Psoas muscle (tissue), 8 donors: ENCODE results near the gene ADCYAP1R1. TPM values are rescaled to one million over a fixed set of nuclear protein-coding genes. Genes with fewer than 3 reads are reported as not detected.
A peak's percentile ranks its signal among the peaks of the same experiment; 100 is the strongest.

Experiments used
- ATAC-seq, 4 donors: fragments of 200-7000 bp; cut with Tn5 transposase; one replicate each; pipeline ENCODE4 v1.9.1; 2020; ENCODE audit warnings: moderate library complexity in 3 of 4, mild to moderate bottlenecking in 2 of 4
- DNase-seq, 2 donors: peaks; one replicate each; pipeline ENCODE4 v3.0.0-alpha.2; 2020
- H3K27ac ChIP-seq: fragments of 200-600 bp; one replicate; pipeline ENCODE4 v1.8.0; 2022
- H3K27me3 ChIP-seq, 3 donors: fragments of 200-600 bp in 1 of 3; one replicate each; pipeline versions ENCODE4 v1.6.1 to v1.8.0; 2013 to 2022; ENCODE audit warnings: low read length in 2 of 3, mild to moderate bottlenecking in 2 of 3, moderate library complexity in 1 of 3; ENCODE audit not compliant: insufficient read depth in 3 of 3
- H3K36me3 ChIP-seq, 2 donors: fragments of 200-600 bp in 1 of 2; one replicate each; pipeline versions ENCODE4 v1.6.1 to v1.8.0; 2013 to 2022; ENCODE audit warnings: low read depth in 1 of 2, mild to moderate bottlenecking in 1 of 2, moderate library complexity in 1 of 2; ENCODE audit not compliant: insufficient read depth in 1 of 2
- H3K4me1 ChIP-seq: fragments of 200-600 bp; one replicate; pipeline ENCODE4 v1.8.0; 2022
- H3K4me3 ChIP-seq: fragments of 200-600 bp; one replicate; pipeline ENCODE4 v1.8.0; 2022; ENCODE audit warnings: mild to moderate bottlenecking
- H3K9me3 ChIP-seq: fragments of 200-600 bp; one replicate; pipeline ENCODE4 v1.8.0; 2022
- WGBS, 3 donors: extraction: QIAGEN DNeasy Blood & Tissue Kit; methylation state at CpG; one replicate each; pipeline versions ENCODE4 v1.1.6 to v1.1.7; 2013; 5-methylcytosine and 5-hydroxymethylcytosine counted together
- intact Hi-C, 2 donors: fragments of 100-400 bp; cut with DNase I; formaldehyde crosslinking; loops; one replicate each; pipeline versions ENCODE4 v1.11.0 to v1.14.2; 2022
- polyA plus RNA-seq, 3 donors: library from polyadenylated mRNA; stranded (reverse); fragments of 200-250 nt; gene quantifications; one replicate each; pipeline ENCODE4 v1.2.3, GENCODE V29; 2013
- total RNA-seq, 4 donors: library from RNA; stranded (reverse); fragmentation: NEBNext Ultra II Directional in 2 of 4; extraction: Animal tissue kit (Norgen Biotek cat#: 25700) in 2 of 4; gene quantifications; one replicate each; pipeline versions ENCODE4 v1.2.1 to v1.2.4, GENCODE V29; 2021 to 2023
- TF ChIP-seq, protein P1 (sequence below): fragments of 200-600 bp; IDR thresholded peaks from one replicate; pipeline ENCODE4 v1.8.0; 2022; ENCODE audit warnings: antibody characterized with exemption
- donor health status: healthy with polysubstance abuse.
- donor health status: DM: no; HTN: no; CAD: no; lungs with moderate emphysema.
- donor health status: Bipolar disorder and iron deficiency.
- donor health status: healthy.
- donor health status: DM: yes; HTN: yes; CAD: no.
- donor health status: DM: no; HTN: no; CAD: no.
- donor health status: DM: no; HTN: no; CAD: no.
- donor health status: DM: yes; HTN: yes; CAD: no.

The ADCYAP1R1 gene
- total and polyA plus RNA-seq, 7 donors = 0.40 to 6.6 (median 1.2) TPM

DNA sequence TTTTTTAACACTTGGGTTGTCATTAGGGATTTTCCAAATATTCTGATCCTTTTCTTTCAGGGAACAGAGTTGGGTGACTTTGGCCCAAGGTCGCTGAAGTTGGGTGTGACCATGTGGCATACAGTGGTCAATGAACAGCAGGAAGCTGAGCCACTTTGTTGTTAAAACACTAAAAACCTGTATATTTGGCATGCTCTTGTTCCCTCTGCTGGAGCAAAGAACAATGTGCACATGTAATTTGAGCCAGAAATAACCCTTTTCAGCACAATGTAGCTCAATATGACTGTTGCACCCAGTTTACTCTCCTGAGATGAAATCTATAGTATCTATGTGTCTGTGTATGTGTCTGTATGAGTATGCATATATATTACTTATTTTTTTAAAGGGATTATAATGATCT lies 74.9 kb downstream of the ADCYAP1R1 start:
- H3K9me3 ChIP-seq = no peaks in the 10 kb centered on the region
- no peak overlapping the region for H3K27ac ChIP-seq
- H3K36me3 ChIP-seq = no peaks in the 10 kb centered on the region
- H3K27me3 ChIP-seq = no peaks in the 10 kb centered on the region
- intact Hi-C loops = no loop called here
- no peak for ATAC-seq
- TF ChIP-seq, protein P1, sequence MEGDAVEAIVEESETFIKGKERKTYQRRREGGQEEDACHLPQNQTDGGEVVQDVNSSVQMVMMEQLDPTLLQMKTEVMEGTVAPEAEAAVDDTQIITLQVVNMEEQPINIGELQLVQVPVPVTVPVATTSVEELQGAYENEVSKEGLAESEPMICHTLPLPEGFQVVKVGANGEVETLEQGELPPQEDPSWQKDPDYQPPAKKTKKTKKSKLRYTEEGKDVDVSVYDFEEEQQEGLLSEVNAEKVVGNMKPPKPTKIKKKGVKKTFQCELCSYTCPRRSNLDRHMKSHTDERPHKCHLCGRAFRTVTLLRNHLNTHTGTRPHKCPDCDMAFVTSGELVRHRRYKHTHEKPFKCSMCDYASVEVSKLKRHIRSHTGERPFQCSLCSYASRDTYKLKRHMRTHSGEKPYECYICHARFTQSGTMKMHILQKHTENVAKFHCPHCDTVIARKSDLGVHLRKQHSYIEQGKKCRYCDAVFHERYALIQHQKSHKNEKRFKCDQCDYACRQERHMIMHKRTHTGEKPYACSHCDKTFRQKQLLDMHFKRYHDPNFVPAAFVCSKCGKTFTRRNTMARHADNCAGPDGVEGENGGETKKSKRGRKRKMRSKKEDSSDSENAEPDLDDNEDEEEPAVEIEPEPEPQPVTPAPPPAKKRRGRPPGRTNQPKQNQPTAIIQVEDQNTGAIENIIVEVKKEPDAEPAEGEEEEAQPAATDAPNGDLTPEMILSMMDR = no peak
- no peak for DNase-seq
- 47 to 59% (median 47%) methylated on average over 1 of the region's 1 CpG for WGBS, 3 donors
- no peaks in the 10 kb centered on the region for H3K4me1 ChIP-seq
- H3K4me3 ChIP-seq = no peak overlapping the region

DNA sequence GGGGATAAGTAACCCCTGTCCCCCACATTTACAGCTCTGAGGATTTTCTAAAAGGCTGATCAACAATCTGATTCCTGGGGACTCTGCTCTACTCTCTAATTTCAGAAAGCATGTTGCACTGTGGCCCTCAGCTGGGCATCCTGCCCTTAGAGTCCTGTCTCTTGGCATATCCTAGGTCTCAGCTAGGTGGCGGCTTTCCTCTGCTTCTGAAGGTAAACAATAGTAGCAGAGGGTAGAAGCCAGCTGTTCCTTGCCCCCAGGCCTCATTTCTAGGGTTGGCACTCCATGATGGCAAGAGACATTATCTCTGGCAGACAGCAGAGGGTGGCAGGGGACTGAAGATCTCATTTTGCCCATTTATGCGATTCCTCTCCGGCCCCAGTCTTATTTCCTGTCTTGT lies 77.0 kb downstream of the ADCYAP1R1 start:
- TF ChIP-seq, protein P1 = no peak
- Histone ChIP-seq H3K36me3 (no peaks in the 10 kb centered on the region), H3K4me1 (no peaks in the 10 kb centered on the region), H3K4me3 (no peak overlapping the region), H3K9me3 (no peaks in the 10 kb centered on the region), H3K27ac (no peak overlapping the region), H3K27me3 (no peaks in the 10 kb centered on the region)
- ATAC-seq (no peak), DNase-seq (no peak)
- 67 to 86% (median 84%) methylated on average over 3 of the region's 3 CpGs for WGBS, 3 donors
- intact Hi-C loops = no loop called here

DNA sequence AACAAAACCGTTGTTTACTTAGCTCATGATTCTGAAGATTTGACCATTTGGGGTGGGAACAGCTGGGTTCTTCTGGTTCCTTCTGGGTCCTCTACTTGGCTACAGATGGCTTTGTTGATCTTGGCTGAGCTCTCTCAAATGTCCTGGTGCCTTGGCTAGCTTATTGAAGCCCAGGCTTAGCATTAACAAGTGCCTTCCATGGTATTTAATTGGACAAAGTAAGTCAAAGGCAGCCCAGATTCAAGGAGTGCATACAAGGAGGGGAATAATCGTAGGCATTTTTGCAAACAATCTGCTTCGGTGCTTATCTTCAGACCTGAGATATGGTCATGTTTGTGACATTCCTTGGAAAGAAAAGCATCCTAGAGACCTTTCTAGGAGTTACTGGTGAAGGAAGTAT lies 81.4 kb downstream of the ADCYAP1R1 start:
- 52 to 64% (median 58%) methylated on average over 3 of the region's 3 CpGs for WGBS, 3 donors
- no peak for ATAC-seq
- H3K4me3 ChIP-seq = no peak overlapping the region
- H3K27ac ChIP-seq = no peak overlapping the region
- intact Hi-C loops = loop anchor here (5.0 to 10.0 kb wide), 3 partner anchors 501 to 604 kb away; no protein-coding TSS in a partner anchor
- DNase-seq = no peak
- no peaks in the 10 kb centered on the region for H3K4me1 ChIP-seq
- no peaks in the 10 kb centered on the region for H3K9me3 ChIP-seq
- no peaks in the 10 kb centered on the region for H3K27me3 ChIP-seq
- no peaks in the 10 kb centered on the region for H3K36me3 ChIP-seq
- TF ChIP-seq, protein P1 = no peak

DNA sequence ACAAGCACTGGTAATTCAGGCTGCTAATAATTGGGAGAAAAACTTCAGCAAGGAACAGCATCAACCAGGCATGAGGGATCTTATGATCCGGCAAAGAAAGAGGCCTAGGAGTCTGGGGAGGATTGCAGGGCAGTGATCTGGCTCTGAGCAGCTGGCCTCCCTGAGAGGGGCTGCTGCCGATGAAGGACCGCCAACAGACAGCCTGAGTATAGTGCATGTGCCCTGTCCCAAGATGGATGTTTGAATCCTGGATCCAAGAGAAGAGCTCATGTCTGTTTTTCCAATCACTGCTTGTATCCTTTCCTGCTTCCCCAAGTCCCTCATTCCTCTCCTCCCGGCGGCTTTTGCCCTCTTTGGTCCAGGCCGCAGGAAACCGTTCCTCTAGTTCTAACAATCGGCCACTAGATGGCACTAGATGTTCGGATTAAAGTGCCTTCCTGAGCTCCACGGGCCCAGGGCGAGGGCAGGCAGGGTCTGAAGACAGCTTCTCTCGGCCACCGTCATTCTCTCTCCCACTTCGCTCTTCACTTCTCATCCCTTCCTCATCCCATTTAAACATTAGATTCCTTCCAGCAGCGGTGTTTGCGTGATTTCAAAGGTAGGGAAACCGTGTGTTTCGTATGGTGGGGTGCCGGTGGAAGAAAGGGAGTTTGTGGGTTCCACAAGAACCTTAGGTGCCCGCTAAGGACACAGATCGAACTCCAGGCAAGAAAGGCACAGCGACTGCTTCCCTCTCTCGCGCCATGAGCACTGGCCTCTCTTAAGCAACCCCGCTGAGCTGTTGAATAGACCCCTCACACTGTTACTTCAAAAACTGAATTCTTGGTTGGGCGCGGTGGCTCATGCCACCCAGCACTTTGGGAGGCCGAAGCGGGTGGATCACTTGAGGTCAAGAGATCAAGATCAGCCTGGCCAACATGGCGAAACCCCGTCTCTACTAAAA lies 82.4 kb downstream of the ADCYAP1R1 start:
- Histone ChIP-seq H3K4me3 (no peak overlapping the region), H3K27me3 (no peaks in the 10 kb centered on the region), H3K4me1 (no peaks in the 10 kb centered on the region), H3K36me3 (no peaks in the 10 kb centered on the region), H3K9me3 (no peaks in the 10 kb centered on the region), H3K27ac (no peak overlapping the region)
- peak; percentile 49 to 89 (median 76) for ATAC-seq
- DNase-seq = peak; percentile 53 to 71
- WGBS, 3 donors = 48 to 50% (median 50%) methylated on average over 31 of the region's 31 CpGs
- intact Hi-C loops = loop anchor here (5.0 to 10.0 kb wide), 4 partner anchors 498 to 603 kb away; no protein-coding TSS in a partner anchor
- TF ChIP-seq, protein P1 = peak; percentile 61
